HEK293T (cell line): ENCODE measurements around the gene PROCA1.

Source experiments
- BHLHE40 ChIP-seq: fragments of 450-650 bp; IDR thresholded peaks from 2 replicates; pipeline ENCODE4 v1.6.1; 2016; ENCODE audit warnings: mild to moderate bottlenecking, moderate library complexity, borderline replicate concordance
- ELF4 ChIP-seq: fragments of 450-650 bp; IDR thresholded peaks from 2 replicates; pipeline ENCODE4 v1.6.1; 2017; ENCODE audit warnings: antibody characterized with exemption
- FOXK2 ChIP-seq: fragments of 450-650 bp; IDR thresholded peaks from 2 replicates; pipeline ENCODE4 v1.6.1; 2016; ENCODE audit warnings: mild to moderate bottlenecking
- FOXM1 ChIP-seq: fragments of 450-650 bp; IDR thresholded peaks from 2 replicates; pipeline ENCODE4 v1.6.1; 2017; ENCODE audit warnings: mild to moderate bottlenecking, borderline replicate concordance
- HDGF ChIP-seq: fragments of 450-650 bp; IDR thresholded peaks from 2 replicates; pipeline ENCODE4 v1.6.1; 2017; ENCODE audit warnings: antibody characterized with exemption, borderline replicate concordance
- LEF1 ChIP-seq: fragments of 450-650 bp; IDR thresholded peaks from 2 replicates; pipeline ENCODE4 v1.6.1; 2017; ENCODE audit warnings: mild to moderate bottlenecking, borderline replicate concordance
- NFRKB ChIP-seq: fragments of 450-650 bp; IDR thresholded peaks from 2 replicates; pipeline ENCODE4 v1.6.1; 2016; ENCODE audit warnings: mild to moderate bottlenecking, moderate library complexity
- SP1 ChIP-seq: fragments of 450-650 bp; IDR thresholded peaks from 2 replicates; pipeline ENCODE4 v1.6.1; 2017

- TF ChIP-seq LEF1, result no peak
- no peak for TF ChIP-seq FOXM1
- no peak for TF ChIP-seq NFRKB
- TF ChIP-seq SP1, result no peak
- no peak for TF ChIP-seq ELF4
- no peak for TF ChIP-seq FOXK2
- no peak for TF ChIP-seq HDGF
- TF ChIP-seq BHLHE40, result no peak
Observed at GRCh38 chr17:28760601-28761562, 49.2 kb upstream of the PROCA1 start.
